Activated CD4-positive, alpha-beta T cell treated with anti-CD3 and anti-CD28 coated beads for 4 hours (primary cell): ENCODE results near the gene NSUN4.
"Not testable (repeated sequence)": the region's sequence is repeated elsewhere in the genome, so short reads cannot be mapped to it uniquely, and the experiment has no call there.

ENCODE experiments used
- DNase-seq, 2 donors: peaks; one replicate each; pipeline ENCODE4 v3.0.0-alpha.2; 2020

Gene NSUN4

GRCh38 chr1:46328182-46328581 is 12.4 kb upstream of the NSUN4 start:
- DNase-seq, result not testable (repeated sequence)

GRCh38 chr1:46329807-46330206 is 10.8 kb upstream of the NSUN4 start:
- DNase-seq, result not testable (repeated sequence)

GRCh38 chr1:46330381-46330780 is 10.2 kb upstream of the NSUN4 start:
- DNase-seq, result not testable (repeated sequence)

DNA sequence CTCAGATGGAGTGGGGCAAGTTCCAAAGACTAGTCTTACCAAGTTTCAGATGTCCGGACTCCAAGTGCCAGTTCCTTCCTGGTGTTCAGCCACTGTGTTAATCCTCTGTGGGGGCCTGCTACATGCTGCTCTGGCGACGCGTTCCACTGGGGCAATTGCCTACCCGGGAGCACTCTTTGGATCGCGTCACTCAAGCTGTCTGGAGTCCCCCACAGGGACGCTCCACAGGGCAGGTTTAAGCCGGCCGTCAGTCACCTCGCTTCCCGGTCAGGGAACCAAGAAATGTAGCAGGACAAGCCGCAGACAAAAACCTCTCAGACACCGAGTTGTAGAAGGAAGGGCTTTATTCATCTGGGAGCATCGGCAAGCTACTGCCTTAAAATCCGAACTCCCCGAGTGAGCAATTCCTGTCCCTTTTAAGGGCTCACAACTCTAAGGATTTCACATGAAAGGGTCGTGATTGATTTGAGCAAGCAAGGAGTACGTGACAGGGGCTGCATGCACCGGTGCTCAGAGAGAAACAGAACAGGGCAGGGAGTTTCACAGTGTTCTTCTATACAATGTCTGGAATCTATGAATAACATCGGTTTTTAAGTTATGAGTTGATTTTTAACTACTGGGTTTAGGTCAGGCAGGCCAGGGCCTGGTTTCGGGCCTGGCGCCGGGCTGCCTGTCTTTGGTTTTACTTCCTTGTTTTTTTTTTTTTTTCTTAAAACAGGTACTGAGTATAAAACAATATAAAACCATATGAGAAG is 8.6 kb upstream of the NSUN4 start:
- DNase-seq, result not testable (repeated sequence)

DNA sequence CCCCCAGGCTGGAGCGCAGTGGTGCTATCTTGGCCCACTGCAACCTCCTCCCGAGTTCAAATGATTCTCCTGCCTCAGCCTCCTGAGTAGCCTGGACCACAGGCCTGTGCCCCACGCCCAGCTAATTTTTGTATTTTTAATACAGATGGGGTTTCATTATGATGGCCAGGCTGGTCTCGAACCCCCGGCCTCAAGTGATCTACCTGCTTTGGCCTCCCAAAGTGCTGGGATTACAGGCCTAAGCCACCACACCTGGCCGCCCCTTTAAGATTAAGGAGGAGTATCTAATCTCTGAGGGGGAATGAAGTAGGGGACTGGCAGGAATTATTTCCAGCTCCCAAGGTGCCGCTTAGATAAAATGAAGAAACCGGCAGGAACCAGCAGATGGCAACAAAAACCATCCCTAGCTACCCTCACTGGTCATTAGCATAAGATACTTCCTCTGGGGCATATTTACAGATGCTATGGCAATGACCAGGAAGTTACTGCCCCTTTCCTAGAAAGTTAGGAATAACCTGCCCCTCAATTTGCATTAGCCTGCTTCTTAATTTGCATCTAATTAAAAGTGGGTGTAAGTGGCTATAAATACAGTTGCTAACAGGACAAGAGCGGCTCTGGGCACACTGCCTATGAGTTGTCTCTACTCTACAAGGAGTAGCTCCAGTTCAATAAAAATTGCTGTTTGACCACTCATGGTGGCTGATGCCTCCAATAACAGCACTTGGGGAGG is 7.1 kb upstream of the NSUN4 start:
- no peak for DNase-seq

GRCh38 chr1:46334030-46334384 is 6.6 kb upstream of the NSUN4 start:
- DNase-seq, result no peak

- no peak for DNase-seq
These were observed 5.5 kb upstream of the NSUN4 start for GRCh38 chr1:46335081-46335480.

DNA sequence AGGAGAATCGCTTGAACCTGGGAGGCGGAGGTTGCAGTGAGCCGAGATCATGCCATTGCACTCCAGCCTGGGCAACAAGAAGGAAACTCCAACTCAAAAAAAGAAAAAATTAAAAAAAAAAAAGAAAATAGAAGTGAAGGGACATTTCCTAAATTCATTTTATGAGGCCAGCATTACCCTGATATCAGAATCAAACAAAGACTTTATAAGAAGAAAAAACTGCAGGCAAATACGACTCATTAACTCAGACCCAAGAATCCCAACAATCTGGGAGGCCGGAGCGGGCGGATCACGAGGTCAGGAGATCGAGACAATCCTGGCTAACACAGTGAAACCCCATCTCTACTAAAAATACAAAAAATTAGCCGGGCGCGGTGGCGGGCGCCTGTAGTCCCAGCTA is 3.2 kb upstream of the NSUN4 start:
- not testable (repeated sequence) for DNase-seq

- DNase-seq, result no peak
These were observed 846 bp downstream of the NSUN4 start for GRCh38 chr1:46341222-46342083.

DNA sequence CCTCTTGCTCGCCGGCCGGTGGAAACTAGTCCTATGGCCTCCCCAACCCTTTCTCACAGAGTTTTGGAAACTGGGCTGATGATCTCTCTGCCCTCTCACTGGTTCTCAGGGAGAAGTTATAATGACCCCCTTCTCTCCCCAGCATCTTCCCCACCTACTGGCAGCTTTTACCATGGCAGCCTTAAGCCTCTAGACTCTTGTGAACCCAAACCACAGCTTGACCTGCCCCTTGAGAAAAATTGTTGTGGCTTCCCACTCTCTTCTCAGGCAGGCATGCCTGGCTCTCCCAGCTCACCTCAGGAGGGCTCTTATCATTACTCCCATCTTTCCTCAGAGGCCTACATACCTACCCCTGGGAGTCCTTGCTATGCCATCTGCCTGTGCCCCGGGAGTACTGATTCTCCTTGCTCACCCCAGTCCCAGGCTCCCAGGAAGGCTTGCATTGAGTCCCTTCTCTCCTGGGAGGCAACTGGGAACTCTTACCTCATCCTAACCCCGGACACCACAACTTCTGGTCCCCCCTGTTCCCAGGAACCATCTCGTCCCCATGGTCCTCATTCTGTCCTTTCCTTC is 1.6 kb downstream of the NSUN4 start:
- DNase-seq, result no peak

- DNase-seq, result no peak
These were observed 2.2 kb downstream of the NSUN4 start for GRCh38 chr1:46342677-46343350.

- DNase-seq, result no peak
These were observed 2.7 kb downstream of the NSUN4 start for GRCh38 chr1:46343351-46343695.

DNA sequence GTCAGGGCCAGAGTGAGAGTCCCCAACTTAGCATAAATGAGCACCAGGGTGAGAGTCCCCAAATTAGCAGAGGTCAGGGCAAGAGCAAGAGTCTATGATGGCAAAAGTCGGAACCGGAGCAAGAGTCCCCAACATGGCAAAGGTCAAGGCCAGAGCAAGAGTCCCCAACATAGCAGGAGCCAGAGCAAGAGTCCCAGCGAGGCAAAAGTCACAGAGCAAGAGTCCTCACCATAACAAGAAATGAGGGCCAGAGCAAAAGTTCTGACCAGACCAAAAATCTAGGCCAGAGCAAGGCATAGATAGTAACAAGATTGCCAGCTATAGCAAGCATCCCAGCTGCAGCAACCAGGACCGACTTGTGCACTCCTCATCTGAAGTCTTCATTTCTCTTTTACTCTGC is 3.1 kb downstream of the NSUN4 start:
- DNase-seq, result no peak

DNA sequence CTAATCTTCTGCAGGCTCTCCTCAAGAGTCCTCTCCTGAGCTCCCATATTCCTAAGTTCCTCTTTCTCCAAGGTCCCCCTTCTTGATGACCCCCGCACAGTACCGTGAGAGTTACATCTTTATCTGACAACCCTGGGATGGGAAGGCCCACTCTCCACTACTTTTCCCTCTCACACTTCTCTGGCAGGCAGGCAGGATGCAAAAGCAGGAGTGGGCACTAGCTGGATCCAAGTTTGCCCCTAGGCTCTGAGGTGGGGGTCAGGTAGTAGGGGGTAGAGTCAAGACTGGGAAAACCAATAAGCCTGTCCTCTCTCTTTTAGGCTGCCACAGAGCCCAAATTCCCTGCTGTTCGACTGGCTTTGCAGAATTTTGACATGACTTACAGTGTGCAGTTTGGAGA is 3.9 kb downstream of the NSUN4 start:
- no peak for DNase-seq

GRCh38 chr1:46345281-46345680 is 4.7 kb downstream of the NSUN4 start:
- DNase-seq, result no peak

DNA sequence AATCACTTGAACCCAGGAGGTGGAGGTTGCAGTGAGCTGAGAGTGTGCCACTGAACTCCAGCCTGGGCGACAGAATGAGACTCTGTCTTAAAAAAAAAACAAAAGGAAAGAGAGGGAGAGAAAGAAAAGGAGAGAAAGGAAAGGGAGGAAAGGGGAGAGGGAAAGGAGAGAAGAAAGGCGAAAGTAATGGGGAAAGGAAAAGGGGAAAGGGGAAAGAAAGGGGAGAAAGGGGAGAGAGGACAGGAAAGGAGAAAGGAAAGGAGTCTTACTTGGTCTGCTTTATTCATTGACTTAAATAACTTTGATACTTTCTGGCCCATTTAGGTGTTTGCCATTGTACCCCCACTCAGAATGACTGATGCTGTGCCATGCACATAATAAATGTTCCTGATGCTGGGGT is 11.8 kb downstream of the NSUN4 start:
- no peak for DNase-seq

DNA sequence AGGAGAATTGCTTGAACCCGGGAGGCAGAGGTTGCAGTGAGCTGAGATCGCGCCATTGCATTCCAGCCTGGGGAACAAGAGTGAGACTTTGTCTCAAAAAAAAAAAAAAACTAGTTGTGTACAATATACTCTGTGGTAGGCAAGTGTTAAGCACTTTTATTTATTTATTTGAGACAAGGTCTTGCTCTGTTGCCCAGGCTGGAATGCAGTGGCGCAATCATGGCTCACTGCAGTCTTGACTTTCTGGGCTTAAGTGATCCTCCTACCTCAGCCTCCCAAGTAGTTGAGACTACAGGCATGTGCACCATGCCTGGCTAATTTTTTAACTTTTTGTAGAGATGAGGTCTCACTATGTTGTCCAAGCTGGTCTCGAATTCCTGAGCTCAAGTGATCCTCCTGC is 15.3 kb downstream of the NSUN4 start:
- not testable (repeated sequence) for DNase-seq

GRCh38 chr1:46362158-46362557 is 21.6 kb downstream of the NSUN4 start:
- DNase-seq, result no peak

GRCh38 chr1:46363121-46363520 is 22.5 kb downstream of the NSUN4 start:
- DNase-seq, result no peak

- no peak for DNase-seq
These were observed 24.0 kb downstream of the NSUN4 start for GRCh38 chr1:46364612-46365011.

- not testable (repeated sequence) for DNase-seq
These were observed 25.2 kb downstream of the NSUN4 start for GRCh38 chr1:46365796-46366195.

GRCh38 chr1:46367072-46367471 is 26.5 kb downstream of the NSUN4 start:
- no peak for DNase-seq

DNA sequence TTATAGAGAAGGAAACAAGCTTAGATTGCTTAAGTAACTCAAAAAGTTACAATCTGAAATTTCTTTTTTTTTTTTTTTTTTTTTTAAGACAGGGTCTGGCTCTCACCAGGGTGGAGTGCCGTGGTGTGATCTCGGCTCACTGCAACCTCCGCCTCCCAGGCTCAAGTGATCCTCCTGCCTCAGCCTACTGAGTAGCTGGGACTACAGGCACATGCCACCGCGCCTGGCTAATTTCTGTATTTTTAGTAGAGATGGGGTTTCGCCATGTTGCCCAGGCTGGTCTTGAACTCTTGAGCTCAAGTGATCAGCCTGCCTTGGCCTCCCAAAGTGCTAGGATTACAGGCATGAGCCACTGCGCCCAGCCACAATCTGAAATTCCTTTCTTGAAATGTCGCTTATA is 27.1 kb downstream of the NSUN4 start:
- DNase-seq, result not testable (repeated sequence)
